HG02852 (cell line): ENCODE measurements around the gene CDON.
"Not testable (repeated sequence)": the region's sequence is repeated elsewhere in the genome, so short reads cannot be mapped to it uniquely, and the experiment has no call there.

ENCODE experiments used
- ATAC-seq: cut with Tn5 transposase; IDR thresholded peaks from one replicate; pipeline ENCODE4 v1.9.1; 2021; ENCODE audit warnings: mild to moderate bottlenecking, moderate library complexity; ENCODE audit not compliant: unreplicated experiment

The CDON gene

DNA sequence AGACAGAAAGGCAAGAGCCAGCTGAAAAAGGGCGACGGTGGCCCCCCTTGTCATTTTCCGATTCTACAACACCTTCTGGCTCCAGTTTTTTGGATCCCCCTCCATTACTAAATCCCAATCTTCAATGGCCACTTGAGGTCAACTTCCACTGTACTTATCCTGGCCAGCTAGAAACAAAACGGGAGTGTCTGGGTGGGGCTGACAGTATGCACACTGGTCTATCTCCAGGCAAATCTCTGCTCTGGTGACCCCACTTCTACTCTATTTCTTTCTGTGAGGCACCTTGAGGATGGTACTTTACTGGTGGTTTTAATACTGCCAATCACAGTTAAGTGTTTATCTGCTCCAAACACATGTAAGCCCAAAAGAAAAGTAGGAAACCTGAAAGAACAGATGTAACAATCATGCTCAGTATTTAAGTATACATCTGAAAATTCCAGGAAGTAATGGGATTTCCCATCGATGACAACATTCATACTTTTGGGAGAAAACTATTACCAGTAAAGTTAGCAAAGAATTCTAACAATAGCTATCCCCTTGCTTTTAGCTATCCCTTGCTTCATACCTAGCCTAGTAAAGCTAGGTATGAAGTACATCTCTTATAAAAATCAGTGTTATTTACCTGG, 16.0 kb downstream of the CDON start:
- no peak for ATAC-seq

DNA sequence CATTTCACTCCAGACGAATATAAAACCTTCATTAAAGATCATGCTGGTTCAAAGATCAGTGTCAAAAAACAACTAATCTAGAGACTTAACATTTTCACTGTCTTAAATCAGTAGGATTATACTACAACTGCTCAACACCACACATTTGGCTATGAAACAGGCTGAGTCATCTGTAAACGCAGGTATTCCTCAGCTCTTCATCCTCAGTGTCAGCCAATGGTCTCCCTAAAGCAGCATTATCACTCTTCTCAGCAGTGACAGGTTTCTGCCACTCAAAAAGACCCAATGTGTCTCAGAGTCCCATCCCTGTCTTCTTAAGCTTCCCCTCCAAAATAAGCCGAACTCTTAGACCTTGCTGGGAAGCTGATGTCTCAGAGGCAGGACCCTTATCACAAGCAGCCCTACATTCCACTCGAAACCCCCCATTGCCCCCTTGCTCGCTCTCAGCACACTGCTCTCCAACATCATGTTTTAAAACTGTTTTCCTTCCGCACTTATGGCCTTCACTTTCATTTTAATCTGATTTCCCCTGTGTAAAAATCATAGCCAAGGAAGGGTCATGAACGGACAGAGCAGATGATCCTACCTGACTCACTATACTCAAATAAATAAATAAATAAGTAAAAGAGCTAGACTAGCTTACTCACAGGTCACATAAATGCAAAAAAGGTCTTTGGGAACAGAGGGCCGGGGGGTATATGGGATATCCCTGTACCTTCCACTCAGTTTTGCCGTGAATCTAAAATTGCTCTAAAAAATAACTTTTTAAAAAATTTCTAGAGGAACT, 23.0 kb downstream of the CDON start:
- ATAC-seq: no peak

DNA sequence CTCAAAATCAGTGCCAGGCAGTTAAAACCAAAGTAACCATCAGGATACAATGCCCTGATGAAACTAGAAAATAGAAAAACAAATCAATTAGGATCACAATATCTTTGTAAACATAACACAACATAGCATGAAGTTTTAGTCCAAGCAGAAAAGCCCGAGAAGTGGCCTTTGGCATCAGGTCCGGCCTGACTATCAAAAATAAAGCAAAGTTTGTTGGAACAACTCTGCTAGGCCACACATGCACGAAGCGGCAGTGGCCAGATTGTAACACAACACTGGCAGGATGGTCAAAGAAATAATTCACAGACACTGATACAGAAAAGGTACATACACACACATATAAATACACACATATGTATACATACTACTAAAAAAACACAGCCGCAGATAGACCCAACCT, 26.9 kb downstream of the CDON start:
- ATAC-seq: no peak

DNA sequence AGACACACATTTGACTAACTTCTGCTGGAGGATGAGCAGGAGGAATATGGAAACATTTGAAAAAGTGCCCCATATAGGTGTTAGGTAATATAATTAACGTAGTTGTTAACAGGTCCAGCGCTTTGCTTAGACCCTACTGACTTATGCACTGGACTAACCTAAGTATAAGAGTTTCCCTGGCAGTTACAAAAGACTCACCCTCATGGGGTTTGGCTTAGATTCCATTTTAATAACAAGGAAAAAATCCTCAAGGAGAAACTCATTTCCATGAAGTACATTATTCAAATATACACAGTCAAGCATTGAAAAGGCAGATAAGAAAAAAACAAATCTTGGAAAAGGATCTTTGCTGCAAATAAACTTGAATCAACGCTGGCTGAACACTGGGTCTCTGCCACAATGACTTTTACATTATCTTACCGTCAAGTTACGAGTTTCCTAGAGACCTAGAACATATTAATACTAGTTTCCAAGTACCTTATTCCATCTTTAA, 27.7 kb downstream of the CDON start:
- no peak for ATAC-seq

DNA sequence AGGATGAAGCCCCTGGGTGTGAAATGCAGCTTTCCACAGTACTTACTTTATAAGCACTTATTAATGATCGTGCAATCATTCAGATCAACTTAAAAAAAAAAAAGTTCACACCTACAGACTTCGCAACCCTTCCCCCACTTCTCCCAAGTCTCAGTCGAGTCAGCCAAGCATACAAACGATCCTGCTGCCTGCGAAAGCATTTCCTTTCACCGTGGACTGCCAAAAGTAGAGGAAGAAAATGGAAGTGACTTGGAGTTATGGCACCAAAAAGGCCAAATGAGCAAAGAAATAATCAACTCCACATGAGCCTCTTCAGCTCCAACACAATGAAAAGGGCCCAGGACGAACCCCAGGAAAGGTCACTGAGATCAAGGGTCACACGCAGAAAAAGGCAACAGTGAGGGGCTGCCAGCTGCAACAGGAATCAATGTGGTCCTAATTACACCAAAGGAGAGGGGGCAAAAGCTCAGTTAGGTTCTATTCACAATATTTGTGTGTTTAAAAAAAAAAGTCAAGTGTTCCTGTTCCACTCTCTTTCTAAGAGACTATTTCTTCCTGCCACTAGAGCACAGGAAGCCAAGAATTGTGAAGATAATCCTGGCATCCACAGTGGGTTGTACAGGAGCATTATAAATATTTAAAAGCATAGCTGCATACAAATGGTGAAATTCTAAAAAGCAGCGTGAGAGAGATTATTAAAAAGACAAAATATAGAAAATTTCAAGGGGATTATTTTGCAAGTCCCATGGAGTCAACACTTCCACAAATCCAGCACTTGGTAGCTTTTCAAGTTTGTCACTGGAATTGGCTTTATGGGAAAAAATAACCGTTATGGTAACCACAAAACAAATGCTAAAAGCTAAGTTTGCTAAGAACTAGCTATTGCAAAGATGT, 28.4 kb downstream of the CDON start:
- no peak for ATAC-seq

DNA sequence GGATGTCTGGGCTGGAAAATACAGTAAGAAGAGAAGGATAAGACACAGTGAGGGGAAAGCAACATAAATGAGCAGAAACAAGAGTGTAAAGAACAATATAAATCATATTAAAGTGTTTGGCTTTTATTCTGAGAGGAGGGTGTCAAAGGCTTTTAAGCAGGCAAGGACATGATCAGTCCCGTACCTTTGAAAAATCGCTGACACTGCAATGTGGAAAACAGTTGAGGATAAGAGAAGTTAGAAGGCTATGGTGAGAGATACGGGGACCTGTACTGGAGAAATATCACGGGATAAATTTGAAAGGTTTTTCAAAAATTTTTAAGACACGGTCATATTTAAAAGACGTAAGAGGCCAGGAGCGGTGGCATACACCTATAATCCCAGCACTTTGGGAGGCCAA, 30.3 kb downstream of the CDON start:
- ATAC-seq: no peak

DNA sequence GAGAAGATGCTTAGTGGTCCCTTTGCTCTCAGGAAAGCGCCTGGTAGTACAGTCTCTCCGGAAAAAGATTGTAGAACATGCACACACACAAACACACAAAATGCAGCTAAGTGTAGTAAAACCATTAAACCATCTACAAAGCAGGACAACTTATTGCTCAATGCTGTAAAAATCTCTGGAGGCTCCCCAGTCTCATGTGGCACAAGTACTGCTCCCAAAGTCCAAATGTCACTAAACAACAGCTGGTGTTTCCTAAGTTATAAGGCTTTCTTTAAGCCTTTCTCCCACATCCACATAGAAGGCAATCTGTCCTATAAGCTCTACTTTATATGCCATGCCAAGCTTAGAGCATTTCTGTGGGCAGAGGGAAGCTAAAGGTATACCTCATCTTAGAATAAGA, 32.9 kb downstream of the CDON start:
- no peak for ATAC-seq

DNA sequence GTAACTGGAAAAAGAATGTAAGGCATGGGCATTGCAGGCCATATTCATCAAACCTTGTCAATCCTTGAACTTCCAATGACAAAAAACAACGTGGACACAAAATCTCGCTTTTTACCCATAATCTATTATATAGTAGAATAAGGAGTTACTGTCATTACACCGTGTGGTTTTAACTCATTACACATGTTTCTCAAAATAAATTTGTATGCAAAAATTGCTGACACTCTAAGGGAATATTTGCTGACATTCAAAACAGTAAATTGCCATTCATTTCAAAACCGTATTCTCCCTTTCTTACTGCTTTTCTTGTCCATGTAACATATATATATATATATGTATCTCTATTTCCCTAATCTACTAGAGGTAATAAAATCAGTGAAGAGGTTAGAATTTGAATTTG, 33.4 kb downstream of the CDON start:
- no peak for ATAC-seq

DNA sequence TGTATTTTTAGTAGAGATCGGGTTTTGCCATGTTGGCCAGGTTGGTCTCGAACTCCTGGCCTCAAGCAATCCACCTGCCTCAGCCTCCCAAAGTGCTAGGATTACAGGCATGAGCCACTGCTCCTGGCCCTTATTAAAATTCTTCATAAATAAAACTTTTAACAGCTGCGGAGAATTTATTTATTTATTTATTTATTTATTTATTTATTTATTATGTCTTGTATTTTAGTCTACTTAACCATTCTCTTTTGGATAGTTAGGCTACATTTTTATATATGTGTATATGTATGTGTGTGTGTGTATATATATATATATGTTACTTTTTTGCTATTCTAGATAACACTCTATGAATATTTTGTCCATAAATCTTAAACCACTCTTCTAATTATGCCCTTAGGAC, 34.1 kb downstream of the CDON start:
- ATAC-seq: not testable (repeated sequence)

DNA sequence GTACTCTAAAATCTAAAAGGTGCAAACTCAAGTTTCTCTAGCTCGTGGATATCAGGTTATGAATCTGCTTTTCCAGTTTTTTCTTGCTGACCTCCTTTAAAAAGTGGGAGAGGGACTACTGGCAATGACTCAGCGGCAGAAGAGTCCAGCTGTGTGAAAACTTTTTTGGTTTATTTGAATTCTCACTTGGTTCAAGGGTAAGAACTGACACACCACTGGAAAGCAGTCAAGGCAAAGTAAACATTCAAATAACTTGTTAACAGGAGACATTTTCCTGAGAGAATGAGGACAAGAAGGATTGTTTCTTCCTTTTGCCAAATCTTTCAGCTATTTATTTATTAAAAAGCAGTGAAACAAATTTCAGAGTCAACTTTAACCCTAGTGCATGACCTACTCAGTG, 36.1 kb downstream of the CDON start:
- no peak for ATAC-seq

DNA sequence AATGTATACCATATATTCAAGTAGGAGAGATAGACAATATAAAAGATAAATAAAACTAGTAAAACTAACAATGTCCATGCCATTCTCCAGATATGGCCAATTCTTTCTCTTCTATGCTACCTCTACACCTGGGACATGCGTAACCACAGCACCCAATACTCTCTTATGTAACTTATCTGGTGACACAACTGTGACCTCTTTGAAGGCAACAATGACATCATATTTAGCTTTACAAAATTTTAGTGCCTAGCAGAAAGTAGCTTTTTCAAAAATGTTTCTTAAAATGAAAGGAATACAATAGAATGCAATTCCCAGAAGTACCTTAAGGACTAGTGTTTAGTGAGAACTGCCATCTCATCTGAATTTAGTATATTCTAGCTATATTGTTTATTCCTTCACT, 36.8 kb downstream of the CDON start:
- ATAC-seq: no peak

DNA sequence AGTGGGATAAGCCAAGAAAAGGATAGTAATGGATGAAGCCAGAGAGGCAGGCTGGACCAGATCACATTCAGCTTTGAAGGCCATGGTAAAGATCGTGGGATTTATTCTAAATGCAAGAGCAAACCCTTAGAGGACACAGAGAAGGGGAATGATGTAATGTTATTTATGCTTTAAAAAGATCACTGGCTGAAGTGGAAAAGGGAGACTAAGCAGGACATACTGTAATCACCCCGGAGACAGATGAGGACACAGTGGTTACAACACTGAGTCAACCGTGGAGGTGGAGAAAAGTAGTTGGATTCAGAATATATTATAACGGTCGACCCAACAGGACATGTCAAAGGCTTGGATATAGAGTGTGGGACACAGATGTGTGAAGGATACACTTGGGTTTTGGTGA, 38.5 kb downstream of the CDON start:
- no peak for ATAC-seq

DNA sequence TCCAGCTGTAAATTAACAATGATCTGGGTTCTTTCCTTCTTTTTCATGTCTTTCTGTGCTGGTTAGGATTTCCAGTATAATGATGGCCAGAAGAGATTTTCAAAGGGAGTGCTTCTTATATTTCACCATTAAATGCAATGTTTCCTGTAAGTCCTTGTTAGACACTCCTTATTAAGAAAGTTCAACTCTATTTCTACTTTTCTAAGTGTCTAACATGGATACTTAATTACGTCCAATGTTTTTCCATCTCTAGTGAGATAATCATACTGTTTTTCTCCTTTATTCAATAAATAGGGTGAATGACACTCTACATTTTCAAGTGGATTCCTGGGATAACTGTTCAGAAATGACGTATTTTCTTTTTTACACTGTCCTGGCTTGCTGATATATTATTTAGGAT, 49.8 kb downstream of the CDON start:
- ATAC-seq: no peak

DNA sequence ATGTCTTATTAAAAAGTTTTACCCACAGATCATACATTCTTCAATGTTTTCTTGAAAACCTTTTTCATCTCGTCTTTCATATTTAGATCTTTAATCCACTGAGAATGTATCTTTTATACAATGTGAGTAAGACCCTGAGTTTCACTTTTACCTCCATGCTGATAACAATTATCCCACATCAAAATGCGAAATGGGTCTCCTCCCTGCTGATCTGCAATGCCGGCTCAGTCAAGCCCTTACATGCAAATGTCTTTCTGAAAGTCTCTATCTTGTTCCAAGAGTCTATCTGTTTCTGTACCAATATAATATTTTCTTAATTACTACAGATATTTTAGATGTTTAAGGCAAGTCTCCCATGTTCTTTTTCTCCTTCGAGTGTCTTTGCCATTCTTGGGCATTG, 50.9 kb downstream of the CDON start:
- no peak for ATAC-seq

DNA sequence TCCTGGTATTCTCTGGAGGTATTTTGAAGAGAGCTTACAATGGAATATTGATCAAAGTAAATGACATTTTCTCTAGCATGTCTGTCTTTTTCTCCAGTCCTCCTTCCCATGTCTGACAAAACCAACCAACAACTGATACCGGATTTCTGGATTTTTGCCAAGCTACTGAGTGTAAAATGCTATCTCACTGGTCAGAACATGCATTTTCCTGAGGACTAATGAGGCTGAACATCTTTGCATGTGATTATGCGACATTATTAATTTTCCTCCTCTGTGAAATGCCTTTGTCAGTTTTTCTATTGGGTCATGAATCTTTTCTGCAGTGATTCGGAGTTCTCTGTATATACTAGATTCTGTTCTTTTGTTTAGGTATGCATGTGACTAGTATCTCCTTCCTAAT, 51.4 kb downstream of the CDON start:
- ATAC-seq: no peak

DNA sequence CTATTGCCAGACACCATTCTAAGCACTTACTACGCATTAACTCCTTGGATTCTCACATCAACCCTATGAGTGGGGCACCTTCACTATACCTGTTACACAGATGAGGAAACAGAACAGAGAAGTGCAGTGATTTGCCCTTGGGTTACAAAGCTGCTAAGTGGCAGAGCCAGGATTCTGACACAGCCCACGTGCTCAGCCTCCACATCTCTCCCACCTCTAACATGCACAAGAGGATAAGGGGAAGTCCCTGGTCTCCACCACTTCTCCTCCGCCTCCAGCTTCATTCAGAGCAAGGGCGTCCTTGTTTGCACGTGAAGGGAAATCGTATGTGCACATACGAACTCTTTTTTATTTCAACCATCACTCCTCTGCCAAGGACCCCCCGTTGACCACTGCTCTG, 53.7 kb downstream of the CDON start:
- ATAC-seq: no peak

DNA sequence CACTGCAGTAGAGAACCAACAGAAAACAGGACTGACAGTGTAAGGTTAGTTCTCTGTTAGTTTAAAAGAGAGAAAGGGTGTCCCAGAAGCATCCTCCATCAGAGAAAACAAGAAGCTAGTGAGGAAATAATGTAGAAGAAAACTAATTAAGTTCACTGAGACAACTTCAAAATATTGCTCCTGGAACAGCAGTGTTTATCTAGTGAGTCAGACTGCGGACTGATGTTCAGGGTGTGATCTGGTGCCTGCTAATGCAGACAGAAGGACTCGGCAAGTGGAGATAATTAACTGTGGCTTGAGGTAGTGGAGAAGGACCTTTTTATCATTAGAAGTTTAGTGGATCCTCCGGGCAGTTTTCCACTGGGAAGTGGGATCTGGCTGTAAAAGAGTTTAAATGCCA, 55.4 kb downstream of the CDON start:
- no peak for ATAC-seq

DNA sequence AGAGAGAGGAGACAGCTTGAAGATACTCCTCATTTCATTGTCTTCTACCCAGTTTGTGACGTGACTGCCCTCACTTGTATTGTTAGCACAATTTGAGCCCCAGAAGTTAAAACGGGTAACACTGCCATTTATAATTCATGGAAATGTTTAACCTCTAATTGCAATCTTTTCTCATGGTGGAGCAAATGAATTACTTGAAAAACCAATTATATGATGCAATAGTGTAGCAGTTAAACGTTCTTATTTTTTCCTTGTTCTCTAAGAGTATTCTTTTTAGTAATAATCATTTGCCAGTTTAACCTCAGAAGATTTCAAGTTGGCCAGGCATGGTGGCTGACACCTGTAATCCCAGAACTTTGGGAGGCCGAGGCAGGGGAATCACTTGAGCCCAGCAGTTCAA, 56.6 kb downstream of the CDON start:
- ATAC-seq: no peak

DNA sequence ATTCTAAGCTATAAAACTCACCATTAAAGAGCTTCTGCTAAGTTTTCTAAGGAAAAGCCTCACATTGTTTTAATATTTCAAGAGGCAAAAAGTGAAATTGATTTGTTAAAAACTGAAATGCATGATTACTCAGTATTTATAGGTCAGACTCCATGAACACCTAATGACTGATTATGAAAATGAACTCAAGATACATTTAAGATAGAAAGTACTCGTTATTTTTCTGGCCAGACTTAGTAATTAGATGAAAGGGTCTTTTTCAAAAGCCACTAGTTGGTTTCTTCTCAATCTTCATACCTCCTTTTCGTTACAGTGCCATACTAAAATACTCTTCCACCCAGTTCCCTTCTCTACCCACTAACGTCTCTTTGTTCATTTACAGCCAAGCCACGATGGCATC, 60.5 kb downstream of the CDON start:
- ATAC-seq: no peak

DNA sequence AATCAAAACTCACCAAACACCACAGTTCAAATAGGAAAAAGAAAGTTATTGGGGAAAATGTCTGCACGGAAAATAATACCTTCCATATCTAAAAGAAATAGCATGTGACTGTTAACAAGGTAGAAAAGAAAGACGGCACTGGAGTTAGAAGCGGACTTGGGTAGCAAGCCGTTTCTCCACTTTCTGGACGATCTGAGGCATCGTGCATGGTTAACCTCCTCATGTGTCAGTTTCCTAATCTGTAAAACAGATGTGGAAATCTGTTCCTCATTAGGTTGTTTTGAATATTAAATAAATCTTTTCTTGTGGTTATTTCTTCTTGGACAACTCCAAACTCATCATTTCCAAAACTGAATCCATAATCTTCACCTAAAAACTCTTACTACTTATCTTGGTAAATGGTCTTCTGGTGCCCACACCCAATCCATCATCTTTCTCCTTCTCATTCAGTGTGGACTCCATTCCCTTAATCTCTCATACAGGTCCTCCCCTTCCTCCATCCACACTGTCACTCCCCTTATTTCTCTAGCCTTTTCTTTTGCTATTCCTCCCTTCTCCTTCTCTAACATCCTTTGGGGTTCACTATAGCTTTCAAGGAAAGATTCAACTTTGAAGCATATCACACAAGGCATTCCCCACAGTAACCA, 63.3 kb downstream of the CDON start:
- ATAC-seq: no peak

DNA sequence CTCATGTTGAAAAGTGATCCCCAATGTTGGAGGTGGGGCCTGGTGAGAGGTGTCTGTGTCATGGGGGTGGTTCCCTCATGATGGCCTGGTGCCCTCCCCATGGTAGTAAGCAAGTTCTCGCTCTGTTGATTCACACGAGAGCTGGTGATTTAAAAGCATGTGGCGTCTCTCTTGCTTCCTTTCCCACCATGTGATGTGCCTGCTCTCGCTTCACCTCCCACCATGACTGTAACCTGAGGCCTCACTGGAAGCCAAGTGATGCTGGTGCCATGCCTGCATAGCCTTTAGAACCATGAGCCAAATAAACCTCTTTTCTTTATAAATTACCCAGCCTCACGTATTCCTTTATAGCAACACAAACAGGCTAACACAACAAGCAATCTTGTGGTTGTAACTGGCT, 64.4 kb downstream of the CDON start:
- no peak for ATAC-seq
